ENCODE data around the gene COA1. TPM values are rescaled to one million over a fixed set of nuclear protein-coding genes. Genes with fewer than 3 reads are reported as not detected.

The COA1 gene
- total RNA-seq, 1 experiment from 2014 or later, result 134 TPM

GRCh38 chr7:43589728-43590127 lies 139.6 kb downstream of the COA1 start:
- DNase-seq, result no peak
- H3K9me3 ChIP-seq (replicated peaks), result no peaks in the 10 kb centered on the region
- H3K36me3 ChIP-seq, result no peaks in the 10 kb centered on the region
- H3K27ac ChIP-seq, result no peak overlapping the region
- no peaks in the 10 kb centered on the region for H3K27me3 ChIP-seq
- H3K4me3 ChIP-seq, result no peak overlapping the region
- H3K4me1 ChIP-seq, result no peaks in the 10 kb centered on the region

Other genes starting within 250 kb of the COA1 start
- gene STK17A, start 146.4 kb downstream of the COA1 start, total RNA-seq (2014; rRNA removed; shearing (Covaris generic)), result 4.5 TPM in 2 replicates
- gene BLVRA, start 29.2 kb upstream of the COA1 start, total RNA-seq (2014; rRNA removed; shearing (Covaris generic)), result 42.0 and 42.8 TPM in 2 replicates
- gene MRPS24, start 140.0 kb upstream of the COA1 start, total RNA-seq (2014; rRNA removed; shearing (Covaris generic)), result 88.7 and 105 TPM in 2 replicates
- gene URGCP, start 177.1 kb upstream of the COA1 start, total RNA-seq (2014; rRNA removed; shearing (Covaris generic)), result 17.4 and 19.6 TPM in 2 replicates
- gene UBE2D4, start 196.9 kb upstream of the COA1 start, total RNA-seq (2014; rRNA removed; shearing (Covaris generic)), result 15.3 and 15.6 TPM in 2 replicates

All from SJCRH30 (cell line).